NCI-H2196 treated with DMSO at 0.1 percent for 48 hours (cell line): ENCODE results near the gene KIF18A.

Experiments used
- DNase-seq: peaks from one replicate; lab custom pipeline; 2025; ENCODE audit not compliant: unreplicated experiment; lab: John Stamatoyannopoulos, UW

KIF18A gene

GRCh38 chr11:28048812-28049211 is 59.1 kb downstream of the KIF18A start:
- DNase-seq = no peak

GRCh38 chr11:28043930-28044709 is 63.8 kb downstream of the KIF18A start:
- no peak for DNase-seq

DNA sequence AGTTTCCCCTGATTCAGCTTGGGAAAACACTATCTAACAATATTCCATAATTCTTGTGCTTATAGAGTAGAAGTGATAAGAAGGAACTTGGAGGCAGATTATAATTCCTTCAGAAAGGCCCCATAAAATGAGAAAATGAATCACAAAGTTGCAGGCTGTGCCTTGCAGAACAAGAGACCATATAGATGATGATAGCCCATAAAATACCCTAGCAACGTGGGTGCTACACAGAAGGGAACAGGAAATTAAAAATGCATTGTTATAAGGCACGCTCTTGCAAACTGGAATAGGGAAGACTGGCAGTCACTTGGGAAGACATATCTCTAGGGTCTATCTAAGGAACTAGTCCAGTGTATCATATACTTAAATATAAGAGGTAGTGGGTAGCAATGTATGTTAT is 67.6 kb downstream of the KIF18A start:
- DNase-seq = no peak

- DNase-seq = no peak
Measured at GRCh38 chr11:28038775-28039174, 69.2 kb downstream of the KIF18A start.

DNA sequence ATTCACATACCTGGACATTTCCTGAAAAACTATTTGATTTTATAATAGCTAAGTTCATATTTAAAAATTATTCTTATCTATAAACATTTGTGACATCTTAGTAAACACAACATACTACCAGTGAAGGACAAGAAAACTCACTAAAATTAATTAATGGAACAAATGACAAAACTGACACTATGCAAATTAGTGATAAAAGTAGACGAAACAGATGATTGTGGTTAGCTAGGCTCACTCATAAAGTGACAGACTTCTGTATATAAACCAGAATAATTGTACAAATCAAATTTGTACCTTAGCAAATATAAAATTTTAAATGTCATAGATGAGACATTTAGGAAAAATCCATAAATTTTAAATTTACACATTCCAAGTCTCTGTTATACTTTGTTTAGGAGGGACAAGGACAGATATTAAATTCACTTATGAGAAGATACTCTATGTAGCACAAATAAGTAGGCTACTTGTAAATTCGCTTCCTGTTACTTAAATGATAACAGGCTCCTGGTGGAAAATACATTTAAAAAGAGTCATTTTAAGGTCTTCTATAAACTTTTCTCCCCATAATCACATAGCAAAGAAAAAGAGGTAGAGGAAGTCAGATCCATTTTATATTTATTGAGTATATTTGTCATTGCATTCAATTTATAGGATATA is 81.2 kb downstream of the KIF18A start:
- no peak for DNase-seq

DNA sequence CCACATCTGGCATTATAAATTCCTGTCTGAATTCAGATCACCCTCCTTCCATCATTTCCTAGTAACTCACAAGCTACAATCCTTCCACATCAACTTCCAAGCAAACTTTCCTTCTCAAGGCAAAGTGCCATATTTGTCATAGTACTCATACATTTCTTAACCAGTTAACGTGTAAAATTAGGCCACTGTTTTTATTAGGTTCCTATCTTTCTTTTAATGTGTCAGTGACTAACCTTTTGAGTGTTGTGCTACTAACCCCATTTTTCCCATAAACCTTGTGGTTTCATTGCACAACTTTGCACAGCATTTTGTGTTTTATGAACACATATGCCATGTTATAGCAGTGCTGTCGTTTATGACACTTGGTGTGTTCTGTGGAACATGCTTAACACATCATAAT is 90.1 kb downstream of the KIF18A start:
- no peak for DNase-seq

- no peak for DNase-seq
Measured at GRCh38 chr11:28011813-28012212, 96.1 kb downstream of the KIF18A start.

GRCh38 chr11:28009996-28010395 is 98.0 kb downstream of the KIF18A start:
- DNase-seq = no peak

DNA sequence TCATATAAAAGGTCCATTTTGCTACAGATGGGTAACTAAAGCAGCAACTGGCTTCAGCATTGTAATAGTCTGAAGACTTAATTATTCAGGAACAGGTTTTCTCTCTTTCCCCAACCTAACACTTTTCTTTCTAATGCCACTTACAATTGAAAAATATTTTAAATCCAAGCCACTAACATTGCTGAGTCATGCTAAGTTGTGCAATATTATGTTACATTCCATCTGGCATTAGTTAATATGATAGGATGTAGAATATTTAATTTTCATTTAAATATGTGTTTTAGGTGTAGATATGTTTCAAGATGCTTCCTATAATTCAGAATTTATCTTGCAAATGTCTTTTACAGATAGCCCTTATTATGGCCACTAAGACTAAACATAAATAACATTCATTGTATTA is 98.6 kb downstream of the KIF18A start:
- no peak for DNase-seq

DNA sequence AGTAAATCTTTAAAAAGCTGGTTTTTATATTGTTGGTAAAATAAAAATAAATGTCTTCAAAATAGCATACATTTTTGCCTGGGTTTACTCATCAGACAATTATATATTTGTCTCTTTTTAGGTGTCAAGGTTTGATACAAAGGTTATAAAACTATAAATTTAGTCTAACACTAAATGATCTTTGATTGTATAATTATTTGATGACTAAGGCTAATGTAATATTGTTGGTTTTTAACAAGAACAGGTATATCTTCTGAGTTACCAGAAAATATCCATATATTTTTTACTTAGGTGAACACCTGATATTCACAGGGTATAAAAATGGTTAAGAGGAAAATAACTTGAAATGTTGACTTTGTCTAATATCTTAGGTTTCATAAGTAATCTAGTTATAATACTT is 104.3 kb downstream of the KIF18A start:
- DNase-seq = no peak

DNA sequence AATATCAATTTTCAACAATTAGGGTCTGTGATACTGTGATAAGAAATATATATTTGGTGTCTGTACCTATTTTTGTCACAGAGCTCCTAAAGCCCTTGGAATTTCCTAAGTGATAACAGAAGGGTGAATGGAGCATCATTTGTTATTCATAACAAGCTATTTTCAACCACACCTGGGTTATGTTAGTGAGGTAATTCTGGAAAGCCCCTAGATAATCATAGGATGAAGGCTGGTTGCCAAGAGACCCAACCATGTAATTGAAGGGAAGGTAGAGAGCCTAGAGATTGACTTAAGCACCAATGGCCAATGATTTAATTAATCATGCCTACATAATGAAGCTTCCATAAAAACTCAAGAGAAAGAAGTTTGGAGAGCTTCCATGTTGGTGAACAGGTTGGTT is 109.4 kb downstream of the KIF18A start:
- no peak for DNase-seq

- DNase-seq = no peak
Measured at GRCh38 chr11:27997344-27997743, 110.6 kb downstream of the KIF18A start.

DNA sequence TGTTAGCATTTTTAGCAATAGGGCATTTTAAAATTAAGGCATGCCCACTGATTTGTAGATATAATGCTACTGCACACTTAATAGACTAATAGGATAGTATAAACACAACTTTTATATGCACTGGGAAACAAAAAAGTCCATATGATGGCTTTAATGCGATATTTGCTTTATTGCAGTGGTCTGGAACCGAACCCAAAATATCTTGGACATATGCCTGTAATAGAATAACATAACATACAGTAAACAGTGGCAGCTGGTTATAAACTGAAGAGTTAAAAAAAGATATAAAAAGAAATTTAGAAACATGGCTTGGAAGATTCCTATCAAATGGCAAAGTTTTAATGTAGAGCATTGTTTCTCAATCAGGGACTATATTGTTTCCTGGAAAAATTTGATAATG is 111.9 kb downstream of the KIF18A start:
- no peak for DNase-seq

- no peak for DNase-seq
Measured at GRCh38 chr11:27995083-27995482, 112.9 kb downstream of the KIF18A start.

DNA sequence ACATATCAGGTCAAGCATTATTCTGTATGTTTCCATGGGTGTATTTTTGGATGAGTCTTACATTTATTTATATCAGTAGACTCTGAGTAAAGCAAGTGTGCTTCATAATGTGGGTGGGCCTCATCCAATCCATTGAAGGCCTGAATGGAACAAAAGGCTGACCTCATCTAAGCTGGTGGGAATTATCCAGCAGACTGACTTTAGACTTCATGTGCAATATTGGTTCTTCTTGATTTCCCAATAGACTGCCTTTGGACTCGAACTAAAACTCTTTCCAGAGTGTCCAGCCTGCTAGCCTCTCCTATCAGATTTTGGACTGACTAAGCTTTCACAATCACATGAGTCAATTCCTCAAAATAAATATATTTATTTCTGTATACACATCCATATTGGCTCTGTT is 116.2 kb downstream of the KIF18A start:
- no peak for DNase-seq

- DNase-seq = no peak
Measured at GRCh38 chr11:27977527-27977926, 130.4 kb downstream of the KIF18A start.

- DNase-seq = no peak
Measured at GRCh38 chr11:27977031-27977430, 130.9 kb downstream of the KIF18A start.

GRCh38 chr11:27976262-27976661 is 131.7 kb downstream of the KIF18A start:
- no peak for DNase-seq

DNA sequence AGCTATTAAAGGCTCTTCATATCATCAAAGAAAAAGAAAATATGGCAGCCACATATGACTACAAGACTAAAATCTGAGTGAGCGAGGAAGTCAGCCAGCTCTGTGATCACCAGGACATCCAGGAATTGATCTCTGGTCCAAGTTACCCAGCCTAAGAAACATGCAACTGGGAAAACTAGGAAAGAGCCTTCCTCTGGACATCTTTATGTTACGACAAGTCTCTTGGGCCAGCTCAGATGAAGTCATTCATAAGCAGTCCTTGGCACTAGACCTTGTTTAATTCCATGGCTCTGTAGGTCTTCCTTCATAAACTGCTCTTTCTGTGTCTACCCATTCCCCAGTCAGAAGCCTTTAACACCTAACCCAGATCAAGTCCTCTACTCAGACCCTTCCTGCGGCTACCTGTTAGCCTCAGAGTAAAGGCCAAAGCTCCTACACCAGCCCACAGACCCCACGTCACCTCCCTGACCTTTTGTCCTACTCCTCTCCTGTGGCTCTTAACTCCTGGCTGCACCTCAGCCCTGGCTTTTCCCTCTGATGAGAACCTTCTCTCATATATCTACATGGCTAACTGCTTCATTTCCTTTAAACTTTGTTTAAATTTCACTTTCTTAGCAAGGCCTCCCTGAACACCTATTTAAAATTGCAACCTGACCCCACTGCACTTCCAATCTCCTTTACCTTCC is 134.0 kb downstream of the KIF18A start:
- no peak for DNase-seq

DNA sequence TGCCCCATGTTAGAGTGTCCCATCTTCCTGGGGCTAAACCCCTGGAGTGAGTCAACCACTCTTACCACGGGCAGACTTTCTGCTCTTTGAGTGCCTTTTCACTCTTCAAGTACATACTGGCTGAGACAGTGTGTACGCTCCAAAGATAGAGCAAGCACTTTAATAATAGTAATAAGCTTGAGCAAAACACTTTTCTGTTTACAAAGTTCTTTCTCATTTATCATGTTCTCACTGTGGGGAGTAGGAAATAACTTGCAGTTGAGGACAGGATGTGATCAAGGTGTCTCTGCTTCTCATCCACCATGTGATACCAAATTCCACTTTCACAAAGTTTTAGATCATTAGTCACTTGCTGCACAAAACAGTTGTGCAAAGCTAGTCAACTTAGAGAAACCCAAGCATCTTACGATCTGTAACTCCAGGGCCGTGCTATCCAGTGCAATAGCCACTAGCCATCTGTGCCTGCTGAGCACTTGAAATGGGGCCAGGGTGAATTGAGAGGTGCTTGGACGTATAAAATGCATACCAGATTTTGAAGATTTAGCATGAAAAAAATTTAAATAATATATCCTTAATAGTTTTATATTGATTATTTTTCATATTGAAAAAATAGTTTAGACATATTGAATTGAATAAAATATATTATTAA is 135.3 kb downstream of the KIF18A start:
- no peak for DNase-seq

- no peak for DNase-seq
Measured at GRCh38 chr11:27971171-27971570, 136.8 kb downstream of the KIF18A start.
